ENCODE results near the gene NEB. TPM values are rescaled to one million over a fixed set of nuclear protein-coding genes. Genes with fewer than 3 reads are reported as not detected.

The NEB gene
- total RNA-seq, 1 donor, result 2.0 TPM

- Histone ChIP-seq H3K27me3 (ENCODE audit: insufficient read depth, low read length) (no peaks in the 10 kb centered on the region), H3K4me3 (ENCODE audit: low read length) (no peak overlapping the region), H3K9me3 (ENCODE audit: low read depth, low read length) (no peaks in the 10 kb centered on the region), H3K4me1 (ENCODE audit: insufficient read depth, low read length) (peaks cover 24% of the 10 kb centered on the region)
Measured at GRCh38 chr2:151634736-151635467, 99.4 kb downstream of the NEB start.

- H3K4me1 ChIP-seq (ENCODE audit: insufficient read depth, low read length), result peaks cover 18% of the 10 kb centered on the region
- no peaks in the 10 kb centered on the region for H3K27me3 ChIP-seq (ENCODE audit: insufficient read depth, low read length)
- no peak overlapping the region for H3K4me3 ChIP-seq (ENCODE audit: low read length)
- no peaks in the 10 kb centered on the region for H3K9me3 ChIP-seq (ENCODE audit: low read depth, low read length)
Measured at GRCh38 chr2:151632993-151633565, 101.2 kb downstream of the NEB start.

- no peak overlapping the region for H3K4me3 ChIP-seq (ENCODE audit: low read length)
- no peaks in the 10 kb centered on the region for H3K4me1 ChIP-seq (ENCODE audit: insufficient read depth, low read length)
- H3K9me3 ChIP-seq (ENCODE audit: low read depth, low read length), result no peaks in the 10 kb centered on the region
- H3K27me3 ChIP-seq (ENCODE audit: insufficient read depth, low read length), result no peaks in the 10 kb centered on the region
Measured at GRCh38 chr2:151630372-151630771, 103.9 kb downstream of the NEB start.

- Histone ChIP-seq H3K27me3 (ENCODE audit: insufficient read depth, low read length) (no peaks in the 10 kb centered on the region), H3K4me1 (ENCODE audit: insufficient read depth, low read length) (no peaks in the 10 kb centered on the region), H3K9me3 (ENCODE audit: low read depth, low read length) (no peaks in the 10 kb centered on the region), H3K4me3 (ENCODE audit: low read length) (no peak overlapping the region)
Measured at GRCh38 chr2:151627353-151627752, 106.9 kb downstream of the NEB start.

GRCh38 chr2:151624271-151624670, 110.0 kb downstream of the NEB start:
- H3K4me3 ChIP-seq (ENCODE audit: low read length), result no peak overlapping the region
- H3K9me3 ChIP-seq (ENCODE audit: low read depth, low read length), result no peaks in the 10 kb centered on the region
- H3K27me3 ChIP-seq (ENCODE audit: insufficient read depth, low read length), result no peaks in the 10 kb centered on the region
- no peaks in the 10 kb centered on the region for H3K4me1 ChIP-seq (ENCODE audit: insufficient read depth, low read length)

GRCh38 chr2:151623631-151624030, 110.6 kb downstream of the NEB start:
- H3K4me3 ChIP-seq (ENCODE audit: low read length), result no peak overlapping the region
- no peaks in the 10 kb centered on the region for H3K9me3 ChIP-seq (ENCODE audit: low read depth, low read length)
- H3K27me3 ChIP-seq (ENCODE audit: insufficient read depth, low read length), result no peaks in the 10 kb centered on the region
- no peaks in the 10 kb centered on the region for H3K4me1 ChIP-seq (ENCODE audit: insufficient read depth, low read length)

GRCh38 chr2:151620761-151621160, 113.5 kb downstream of the NEB start:
- Histone ChIP-seq H3K27me3 (ENCODE audit: insufficient read depth, low read length) (no peaks in the 10 kb centered on the region), H3K9me3 (ENCODE audit: low read depth, low read length) (no peaks in the 10 kb centered on the region), H3K4me3 (ENCODE audit: low read length) (no peak overlapping the region)

GRCh38 chr2:151619337-151619989, 114.8 kb downstream of the NEB start:
- Histone ChIP-seq H3K9me3 (ENCODE audit: low read depth, low read length) (no peaks in the 10 kb centered on the region), H3K4me1 (ENCODE audit: insufficient read depth, low read length) (no peaks in the 10 kb centered on the region), H3K4me3 (ENCODE audit: low read length) (no peak overlapping the region), H3K27me3 (ENCODE audit: insufficient read depth, low read length) (no peaks in the 10 kb centered on the region)

More at GRCh38 chr2:151620761-151621160, 113.5 kb downstream of the NEB start:
- no peaks in the 10 kb centered on the region for H3K4me1 ChIP-seq (ENCODE audit: insufficient read depth, low read length)

GRCh38 chr2:151616760-151617339, 117.4 kb downstream of the NEB start:
- Histone ChIP-seq H3K9me3 (ENCODE audit: low read depth, low read length) (no peaks in the 10 kb centered on the region), H3K27me3 (ENCODE audit: insufficient read depth, low read length) (no peaks in the 10 kb centered on the region), H3K4me1 (ENCODE audit: insufficient read depth, low read length) (no peaks in the 10 kb centered on the region), H3K4me3 (ENCODE audit: low read length) (no peak overlapping the region)

GRCh38 chr2:151614606-151615306, 119.5 kb downstream of the NEB start:
- Histone ChIP-seq H3K4me1 (ENCODE audit: insufficient read depth, low read length) (no peaks in the 10 kb centered on the region), H3K4me3 (ENCODE audit: low read length) (no peak overlapping the region), H3K27me3 (ENCODE audit: insufficient read depth, low read length) (no peaks in the 10 kb centered on the region), H3K9me3 (ENCODE audit: low read depth, low read length) (no peaks in the 10 kb centered on the region)

- Histone ChIP-seq H3K4me1 (ENCODE audit: insufficient read depth, low read length) (no peaks in the 10 kb centered on the region), H3K4me3 (ENCODE audit: low read length) (no peak overlapping the region), H3K27me3 (ENCODE audit: insufficient read depth, low read length) (no peaks in the 10 kb centered on the region), H3K9me3 (ENCODE audit: low read depth, low read length) (no peaks in the 10 kb centered on the region)
Measured at GRCh38 chr2:151614159-151614558, 120.1 kb downstream of the NEB start.

- H3K27me3 ChIP-seq (ENCODE audit: insufficient read depth, low read length), result no peaks in the 10 kb centered on the region
- H3K9me3 ChIP-seq (ENCODE audit: low read depth, low read length), result no peaks in the 10 kb centered on the region
- no peak overlapping the region for H3K4me3 ChIP-seq (ENCODE audit: low read length)
- no peaks in the 10 kb centered on the region for H3K4me1 ChIP-seq (ENCODE audit: insufficient read depth, low read length)
Measured at GRCh38 chr2:151611351-151611750, 122.9 kb downstream of the NEB start.

- Histone ChIP-seq H3K4me3 (ENCODE audit: low read length) (no peak overlapping the region), H3K9me3 (ENCODE audit: low read depth, low read length) (no peaks in the 10 kb centered on the region), H3K4me1 (ENCODE audit: insufficient read depth, low read length) (no peaks in the 10 kb centered on the region), H3K27me3 (ENCODE audit: insufficient read depth, low read length) (no peaks in the 10 kb centered on the region)
Measured at GRCh38 chr2:151610310-151610709, 124.0 kb downstream of the NEB start.

- no peaks in the 10 kb centered on the region for H3K27me3 ChIP-seq (ENCODE audit: insufficient read depth, low read length)
Measured at GRCh38 chr2:151609705-151610104, 124.6 kb downstream of the NEB start.

More at GRCh38 chr2:151609705-151610104, 124.6 kb downstream of the NEB start:
- Histone ChIP-seq H3K9me3 (ENCODE audit: low read depth, low read length) (no peaks in the 10 kb centered on the region), H3K4me3 (ENCODE audit: low read length) (no peak overlapping the region), H3K4me1 (ENCODE audit: insufficient read depth, low read length) (no peaks in the 10 kb centered on the region)
